Lower lobe of right lung (tissue), 2 donors: ENCODE data around the gene CAPZA2. TPM values are rescaled to one million over a fixed set of nuclear protein-coding genes. Genes with fewer than 3 reads are reported as not detected.

Source experiments
- ATAC-seq, 2 donors: fragments of 200-7000 bp; cut with Tn5 transposase; one replicate each; pipeline ENCODE4 v1.9.1; 2020 to 2022; ENCODE audit warnings: mild to moderate bottlenecking in 2 of 2, moderate library complexity in 2 of 2
- DNase-seq: peaks from one replicate; pipeline ENCODE4 v3.0.0-alpha.2; 2020
- H3K27ac ChIP-seq: fragments of 200-600 bp; one replicate; pipeline ENCODE4 v1.8.0; 2022
- H3K27me3 ChIP-seq: fragments of 200-600 bp; one replicate; pipeline ENCODE4 v1.8.0; 2022; ENCODE audit warnings: low read depth
- H3K36me3 ChIP-seq: fragments of 200-600 bp; one replicate; pipeline ENCODE4 v1.8.0; 2022; ENCODE audit warnings: mild to moderate bottlenecking
- H3K4me1 ChIP-seq: fragments of 200-600 bp; one replicate; pipeline ENCODE4 v1.8.0; 2022
- H3K4me3 ChIP-seq: fragments of 200-600 bp; one replicate; pipeline ENCODE4 v1.8.0; 2022; ENCODE audit warnings: mild to moderate bottlenecking
- H3K9me3 ChIP-seq: fragments of 200-600 bp; one replicate; pipeline ENCODE4 v1.8.0; 2022
- CTCF ChIP-seq: fragments of 200-600 bp; IDR thresholded peaks from one replicate; pipeline ENCODE4 v1.8.0; 2022; ENCODE audit warnings: antibody characterized with exemption, mild to moderate bottlenecking
- intact Hi-C: fragments of 100-400 bp; cut with DNase I; formaldehyde crosslinking; loops from one replicate; pipeline ENCODE4 v1.11.0; 2022
- total RNA-seq: library from RNA; stranded (reverse); fragmentation: NEBNext Ultra II Directional; extraction: Animal tissue kit (Norgen Biotek cat#: 25700); gene quantifications from one replicate; pipeline ENCODE4 v1.2.1, GENCODE V29; 2021
- donor health status: DM: no; HTN: yes; CAD: no; lungs with severe emphysema.

Gene CAPZA2
- total RNA-seq, 1 donor from 2014 or later, result 261 TPM

- no peak for ATAC-seq
- intact Hi-C loops, result no loop called here
- no peak for DNase-seq
- H3K4me3 ChIP-seq, result no peak overlapping the region
- no peaks in the 10 kb centered on the region for H3K36me3 ChIP-seq
- no peaks in the 10 kb centered on the region for H3K27me3 ChIP-seq
- H3K4me1 ChIP-seq, result no peaks in the 10 kb centered on the region
- no peak overlapping the region for H3K27ac ChIP-seq
- no peak for TF ChIP-seq CTCF
- H3K9me3 ChIP-seq, result no peaks in the 10 kb centered on the region
Measured at GRCh38 chr7:116963234-116963633, 100.8 kb downstream of the CAPZA2 start.

- H3K27ac ChIP-seq, result no peak overlapping the region
- DNase-seq (no peak), ATAC-seq (no peak)
- no peaks in the 10 kb centered on the region for H3K27me3 ChIP-seq
- TF ChIP-seq CTCF, result no peak
- H3K9me3 ChIP-seq, result no peaks in the 10 kb centered on the region
- no peak overlapping the region for H3K4me3 ChIP-seq
- no peaks in the 10 kb centered on the region for H3K36me3 ChIP-seq
- peaks cover 15% of the 10 kb centered on the region for H3K4me1 ChIP-seq
- intact Hi-C loops, result no loop called here
Measured at GRCh38 chr7:116966601-116967000, 104.2 kb downstream of the CAPZA2 start.

GRCh38 chr7:116967254-116967922, 105.0 kb downstream of the CAPZA2 start:
- Histone ChIP-seq H3K9me3 (no peaks in the 10 kb centered on the region), H3K4me3 (no peak overlapping the region), H3K27ac (no peak overlapping the region), H3K4me1 (peaks cover 15% of the 10 kb centered on the region), H3K27me3 (no peaks in the 10 kb centered on the region), H3K36me3 (no peaks in the 10 kb centered on the region)
- ATAC-seq (no peak), DNase-seq (no peak)
- TF ChIP-seq CTCF, result no peak
- intact Hi-C loops, result no loop called here

GRCh38 chr7:116967983-116968382, 105.6 kb downstream of the CAPZA2 start:
- no peak overlapping the region for H3K27ac ChIP-seq
- intact Hi-C loops, result no loop called here
- H3K9me3 ChIP-seq, result no peaks in the 10 kb centered on the region
- no peaks in the 10 kb centered on the region for H3K36me3 ChIP-seq
- DNase-seq (no peak), ATAC-seq (no peak)
- TF ChIP-seq CTCF, result no peak
- H3K4me3 ChIP-seq, result no peak overlapping the region
- H3K4me1 ChIP-seq, result peaks cover 15% of the 10 kb centered on the region
- H3K27me3 ChIP-seq, result no peaks in the 10 kb centered on the region

- intact Hi-C loops, result no loop called here
- ATAC-seq, result no peak
Measured at GRCh38 chr7:116968631-116969030, 106.2 kb downstream of the CAPZA2 start.

More at GRCh38 chr7:116968631-116969030, 106.2 kb downstream of the CAPZA2 start:
- peaks cover 15% of the 10 kb centered on the region for H3K4me1 ChIP-seq
- no peaks in the 10 kb centered on the region for H3K9me3 ChIP-seq
- no peak for DNase-seq
- no peak for TF ChIP-seq CTCF
- no peak overlapping the region for H3K27ac ChIP-seq
- no peaks in the 10 kb centered on the region for H3K27me3 ChIP-seq
- H3K36me3 ChIP-seq, result no peaks in the 10 kb centered on the region
- H3K4me3 ChIP-seq, result no peak overlapping the region
